GM23338 (cell line): Measurements from ENCODE around the gene ATP13A4. TPM values are rescaled to one million over a fixed set of nuclear protein-coding genes. Genes with fewer than 3 reads are reported as not detected.

Source experiments
- ATAC-seq: fragments of 200-7000 bp; cut with Tn5 transposase; 3 replicates; pipeline ENCODE4 v1.9.1; 2020
- DNase-seq: peaks from one replicate; pipeline ENCODE4 v3.0.0-alpha.2; 2015; ENCODE audit warnings: low spot score
- H2AFZ ChIP-seq: fragments of 200-600 bp; sonication (generic); 2 replicates; pipeline ENCODE4 v1.8.0; 2016; ENCODE audit warnings: antibody characterized with exemption, mild to moderate bottlenecking, moderate library complexity
- H3F3A ChIP-seq: fragments of 200-600 bp; sonication (generic); replicated peaks from 2 replicates; pipeline ENCODE4 v1.8.0; 2017; ENCODE audit warnings: antibody characterized with exemption, mixed run types, low read depth
- H3K27ac ChIP-seq: fragments of 200-600 bp; sonication (generic); 2 replicates; pipeline ENCODE4 v1.6.1; 2016; ENCODE audit warnings: low read depth
- H3K27me3 ChIP-seq: fragments of 200-600 bp; sonication (generic); 2 replicates; pipeline ENCODE4 v1.8.0; 2016; ENCODE audit warnings: mild to moderate bottlenecking, mixed run types, moderate library complexity; ENCODE audit not compliant: insufficient read depth
- H3K36me3 ChIP-seq: fragments of 200-600 bp; sonication (generic); 2 replicates; pipeline ENCODE4 v1.8.0; 2016; ENCODE audit warnings: mild to moderate bottlenecking; ENCODE audit not compliant: insufficient read depth
- H3K4me1 ChIP-seq: fragments of 200-600 bp; sonication (generic); 2 replicates; pipeline ENCODE4 v1.8.0; 2016; ENCODE audit warnings: mild to moderate bottlenecking, moderate library complexity; ENCODE audit not compliant: insufficient read depth
- H3K4me2 ChIP-seq: fragments of 200-600 bp; sonication (generic); 2 replicates; pipeline ENCODE4 v1.7.1; 2017; ENCODE audit warnings: mixed run types
- H3K4me3 ChIP-seq: fragments of 200-600 bp; sonication (generic); 2 replicates; pipeline ENCODE4 v1.6.1; 2016; ENCODE audit warnings: mixed run types
- H3K79me2 ChIP-seq: fragments of 200-600 bp; sonication (generic); replicated peaks from 2 replicates; pipeline ENCODE4 v1.8.0; 2017; ENCODE audit warnings: mild to moderate bottlenecking; ENCODE audit not compliant: insufficient read depth
- H3K9me2 ChIP-seq: fragments of 200-600 bp; sonication (generic); 2 replicates; pipeline ENCODE4 v1.8.0; 2017; ENCODE audit not compliant: insufficient read depth
- H4K20me1 ChIP-seq: fragments of 200-600 bp; sonication (generic); replicated peaks from 2 replicates; pipeline ENCODE4 v1.8.0; 2017; ENCODE audit warnings: mild to moderate bottlenecking; ENCODE audit not compliant: insufficient read depth
- H3K27ac Mint-ChIP-seq: 2 replicates; pipeline ENCODE4 v1.8.0; 2020; ENCODE audit warnings: inconsistent platforms, mild to moderate bottlenecking, moderate library complexity, mixed read lengths
- H3K27me3 Mint-ChIP-seq: 3 replicates; pipeline ENCODE4 v1.8.0; 2022; ENCODE audit warnings: low read depth, mild to moderate bottlenecking, moderate library complexity, mixed read lengths, inconsistent platforms; ENCODE audit not compliant: insufficient read depth, poor library complexity
- H3K36me3 Mint-ChIP-seq: 3 replicates; pipeline ENCODE4 v1.8.0; 2021; ENCODE audit warnings: low read depth, mild to moderate bottlenecking, inconsistent platforms, moderate library complexity, mixed read lengths
- H3K4me1 Mint-ChIP-seq: 3 replicates; pipeline ENCODE4 v1.8.0; 2020; ENCODE audit warnings: mild to moderate bottlenecking, inconsistent platforms, mixed read lengths
- H3K4me3 Mint-ChIP-seq: 3 replicates; pipeline ENCODE4 v1.8.0; 2021; ENCODE audit warnings: moderate library complexity, mild to moderate bottlenecking, inconsistent platforms, mixed read lengths
- H3K9me3 Mint-ChIP-seq: 3 replicates; pipeline ENCODE4 v1.8.0; 2020; ENCODE audit warnings: moderate library complexity, mild to moderate bottlenecking, inconsistent platforms, mixed read lengths
- CREB1 ChIP-seq: fragments of 250-450 bp; sonication (Bioruptor Pico); IDR thresholded peaks from 2 replicates; pipeline ENCODE4 v1.5.0; 2020; ENCODE audit warnings: low read depth, mild to moderate bottlenecking, moderate library complexity
- CTCF ChIP-seq, 2 experiments: fragments of 200-600 bp in 1 of 2; sonication (generic) in 1 of 2; conservative IDR thresholded peaks; 2 replicates each; pipeline versions ENCODE4 v1.5.1 to v1.6.1; 2016 to 2017; ENCODE audit warnings: antibody characterized with exemption in 2 of 2, low read depth in 2 of 2, mild to moderate bottlenecking in 2 of 2, moderate library complexity in 1 of 2
- ETS1 ChIP-seq: IDR thresholded peaks from 2 replicates; pipeline ENCODE4 v1.6.1; 2016; ENCODE audit warnings: antibody characterized with exemption
- EZH2 ChIP-seq: fragments of 200-600 bp; sonication (generic); IDR thresholded peaks from one replicate; pipeline ENCODE4 v1.8.0; 2017; ENCODE audit warnings: antibody characterized with exemption, mild to moderate bottlenecking, low read depth; ENCODE audit not compliant: unreplicated experiment
- EZH2phosphoT487 ChIP-seq: fragments of 200-600 bp; sonication (generic); IDR thresholded peaks from one replicate; pipeline ENCODE4 v1.8.1; 2018; ENCODE audit warnings: antibody characterized with exemption; ENCODE audit not compliant: unreplicated experiment
- JUNB ChIP-seq: IDR thresholded peaks from one replicate; pipeline ENCODE4 v1.6.1; 2016; ENCODE audit warnings: antibody characterized with exemption; ENCODE audit not compliant: unreplicated experiment
- NANOG ChIP-seq: IDR thresholded peaks from 2 replicates; pipeline ENCODE4 v1.6.1; 2016; ENCODE audit warnings: antibody characterized with exemption, borderline replicate concordance
- POLR2AphosphoS5 ChIP-seq: IDR thresholded peaks from 2 replicates; pipeline ENCODE4 v1.6.1; 2016; ENCODE audit warnings: antibody characterized with exemption, low read depth
- STAT1 ChIP-seq: IDR thresholded peaks from one replicate; pipeline ENCODE4 v1.6.1; 2016; ENCODE audit warnings: antibody characterized with exemption; ENCODE audit not compliant: unreplicated experiment
- ZNF114 ChIP-seq: fragments of 250-450 bp; sonication (Bioruptor Pico); IDR thresholded peaks from 2 replicates; pipeline ENCODE4 v1.5.0; 2020; ENCODE audit warnings: mild to moderate bottlenecking, moderate library complexity
- ZNF331 ChIP-seq: fragments of 250-450 bp; sonication (Bioruptor Pico); IDR thresholded peaks from 2 replicates; pipeline ENCODE4 v1.5.0; 2020; ENCODE audit warnings: low read depth, mild to moderate bottlenecking, moderate library complexity
- ZNF462 ChIP-seq: fragments of 250-450 bp; sonication (Bioruptor Pico); IDR thresholded peaks from 2 replicates; pipeline ENCODE4 v1.5.0; 2020; ENCODE audit warnings: mild to moderate bottlenecking, moderate library complexity
- polyA plus RNA-seq: library from polyadenylated mRNA; unstranded; fragments of >200 nt; fragmentation: Nextera tagmentation; extraction: Ambion mirVana; gene quantifications from 2 replicates; pipeline ENCODE4 v1.2.1, GENCODE V29; 2016
- total RNA-seq: library from RNA; depleted of rRNA; stranded (reverse); fragments of >200 nt; shearing (Covaris generic); gene quantifications from 2 replicates; pipeline ENCODE4 v1.2.3, GENCODE V29; 2014

The ATP13A4 gene
- total and polyA plus RNA-seq, 2 experiments from 2014 or later = not detected

GRCh38 chr3:193367868-193368267, 186.8 kb downstream of the ATP13A4 start:
- Mint-ChIP-seq H3K4me1 (no peaks in the 10 kb centered on the region), H3K27me3 (no peaks in the 10 kb centered on the region), H3K36me3 (no peaks in the 10 kb centered on the region), H3K4me3 (no peak overlapping the region), H3K9me3 (no peaks in the 10 kb centered on the region), H3K27ac (no peak overlapping the region)
- Histone ChIP-seq H3K36me3 (no peaks in the 10 kb centered on the region), H3K27ac (no peak overlapping the region), H3K4me1 (no peaks in the 10 kb centered on the region), H3K4me2 (no peak overlapping the region), H3K79me2 (no peaks in the 10 kb centered on the region), H3K27me3 (no peaks in the 10 kb centered on the region), H4K20me1 (no peaks in the 10 kb centered on the region), H2AFZ (no peak overlapping the region), H3K9me2 (no peaks in the 10 kb centered on the region), H3F3A (no peaks in the 10 kb centered on the region), H3K4me3 (no peak overlapping the region)
- TF ChIP-seq ZNF114 (no peak), CTCF (conservative IDR thresholded peaks at IDR 0.05; ENCODE audit: low read depth in 2 of 2) (no peak)
- DNase-seq = no peak
- ATAC-seq = no peak

GRCh38 chr3:193357291-193357690, 197.4 kb downstream of the ATP13A4 start:
- no peak overlapping the region for H3K4me2 ChIP-seq
- H4K20me1 ChIP-seq = no peaks in the 10 kb centered on the region
- ATAC-seq (no peak), DNase-seq (no peak)
- Mint-ChIP-seq H3K27me3 (no peaks in the 10 kb centered on the region), H3K36me3 (no peaks in the 10 kb centered on the region), H3K4me1 (peaks cover 13% of the 10 kb centered on the region), H3K4me3 (no peak overlapping the region), H3K9me3 (peaks cover 4% of the 10 kb centered on the region; the same call in 1 of the 3 replicates), H3K27ac (no peak overlapping the region)
- no peak overlapping the region for H3K4me3 ChIP-seq
- 0 out of 2 replicates have a peak, but pooled peaks cover 8% of the 10 kb centered on the region for H3K9me2 ChIP-seq
- H3K36me3 ChIP-seq = no peaks in the 10 kb centered on the region
- H2AFZ ChIP-seq = no peak overlapping the region
- H3F3A ChIP-seq = no peaks in the 10 kb centered on the region
- no peaks in the 10 kb centered on the region for H3K79me2 ChIP-seq
- H3K27ac ChIP-seq = no peak overlapping the region
- H3K4me1 ChIP-seq = peaks cover 9% of the 10 kb centered on the region; the same call in 1 of the 2 replicates
- no peaks in the 10 kb centered on the region for H3K27me3 ChIP-seq
- no peak for TF ChIP-seq EZH2phosphoT487
- no peak for TF ChIP-seq ETS1
- no peak for TF ChIP-seq STAT1
- TF ChIP-seq EZH2 = no peak
- no peak for TF ChIP-seq CREB1 (CRISPR knock-in tag)
- no peak for TF ChIP-seq NANOG
- TF ChIP-seq ZNF462 = no peak
- no peak for TF ChIP-seq ZNF331
- TF ChIP-seq ZNF114 = no peak
- no peak for TF ChIP-seq POLR2AphosphoS5
- no peak for TF ChIP-seq JUNB
